Measurements from ENCODE around the gene STT3B.

STT3B gene

DNA sequence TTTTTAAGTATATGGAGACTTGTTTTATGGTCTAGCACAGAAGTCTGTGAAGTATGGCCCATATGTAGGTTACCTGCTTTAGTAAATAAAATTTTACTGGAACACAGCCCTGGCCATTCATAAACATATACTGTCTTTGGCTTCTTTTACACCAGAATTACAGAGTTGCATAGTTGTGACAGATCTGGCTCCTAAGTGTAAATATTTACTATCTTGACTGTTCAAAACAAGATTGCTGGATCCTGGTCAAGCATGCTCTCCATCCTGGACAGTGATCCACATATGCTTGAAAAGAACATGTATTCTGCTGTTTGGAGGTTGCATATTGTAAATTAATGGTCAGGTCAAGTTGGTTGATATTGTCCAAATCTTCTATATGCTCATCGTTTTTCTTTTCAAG, 57.9 kb downstream of the STT3B start (continued):
- no peak for TF ChIP-seq HIC1 (tag by site-specific recombination; IDR thresholded peaks at IDR 0.05)
- TF ChIP-seq ZNF366 (tag by site-specific recombination; conservative IDR thresholded peaks at IDR 0.05) = no peak
- no peak for TF ChIP-seq ZNF654 (tag by site-specific recombination; IDR thresholded peaks at IDR 0.05; ENCODE audit: low read depth)
- no peak for TF ChIP-seq ZNF2 (tag by site-specific recombination; IDR thresholded peaks at IDR 0.05)
- TF ChIP-seq SALL2 (tag by site-specific recombination; IDR thresholded peaks at IDR 0.05; ENCODE audit: borderline replicate concordance) = no peak
- no peak for TF ChIP-seq ZNF624 (tag by site-specific recombination; IDR thresholded peaks at IDR 0.05)
- no peak for TF ChIP-seq ZNF426 (tag by site-specific recombination; IDR thresholded peaks at IDR 0.05)
- TF ChIP-seq HOXA7 (CRISPR knock-in tag; IDR thresholded peaks at IDR 0.05; ENCODE audit: borderline replicate concordance) = no peak
- TF ChIP-seq, protein P1, sequence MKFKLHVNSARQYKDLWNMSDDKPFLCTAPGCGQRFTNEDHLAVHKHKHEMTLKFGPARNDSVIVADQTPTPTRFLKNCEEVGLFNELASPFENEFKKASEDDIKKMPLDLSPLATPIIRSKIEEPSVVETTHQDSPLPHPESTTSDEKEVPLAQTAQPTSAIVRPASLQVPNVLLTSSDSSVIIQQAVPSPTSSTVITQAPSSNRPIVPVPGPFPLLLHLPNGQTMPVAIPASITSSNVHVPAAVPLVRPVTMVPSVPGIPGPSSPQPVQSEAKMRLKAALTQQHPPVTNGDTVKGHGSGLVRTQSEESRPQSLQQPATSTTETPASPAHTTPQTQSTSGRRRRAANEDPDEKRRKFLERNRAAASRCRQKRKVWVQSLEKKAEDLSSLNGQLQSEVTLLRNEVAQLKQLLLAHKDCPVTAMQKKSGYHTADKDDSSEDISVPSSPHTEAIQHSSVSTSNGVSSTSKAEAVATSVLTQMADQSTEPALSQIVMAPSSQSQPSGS (tag by site-specific recombination; IDR thresholded peaks at IDR 0.05; ENCODE audit: low read depth) = no peak

GRCh38 chr3:31592764-31593163, 60.0 kb downstream of the STT3B start:
- H3K4me1 ChIP-seq (ENCODE audit: control insufficient read depth, insufficient read depth, low read length) = no peaks in the 10 kb centered on the region
- CTCF ChIA-PET = no interaction called here
- H3K36me3 ChIP-seq (ENCODE audit: control insufficient read depth in 2 of 2, insufficient read depth in 1 of 2, low read length in 2 of 2) = peaks cover 0 to 14% of the 10 kb centered on the region in 2 experiments; a peak in 1 of 3 replicates
- H3K4me3 ChIP-seq (ENCODE audit: low read depth, low read length) = no peak overlapping the region
- POLR2A ChIA-PET = no interaction called here
- TF ChIP-seq, protein P2, sequence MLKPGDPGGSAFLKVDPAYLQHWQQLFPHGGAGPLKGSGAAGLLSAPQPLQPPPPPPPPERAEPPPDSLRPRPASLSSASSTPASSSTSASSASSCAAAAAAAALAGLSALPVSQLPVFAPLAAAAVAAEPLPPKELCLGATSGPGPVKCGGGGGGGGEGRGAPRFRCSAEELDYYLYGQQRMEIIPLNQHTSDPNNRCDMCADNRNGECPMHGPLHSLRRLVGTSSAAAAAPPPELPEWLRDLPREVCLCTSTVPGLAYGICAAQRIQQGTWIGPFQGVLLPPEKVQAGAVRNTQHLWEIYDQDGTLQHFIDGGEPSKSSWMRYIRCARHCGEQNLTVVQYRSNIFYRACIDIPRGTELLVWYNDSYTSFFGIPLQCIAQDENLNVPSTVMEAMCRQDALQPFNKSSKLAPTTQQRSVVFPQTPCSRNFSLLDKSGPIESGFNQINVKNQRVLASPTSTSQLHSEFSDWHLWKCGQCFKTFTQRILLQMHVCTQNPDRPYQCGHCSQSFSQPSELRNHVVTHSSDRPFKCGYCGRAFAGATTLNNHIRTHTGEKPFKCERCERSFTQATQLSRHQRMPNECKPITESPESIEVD (tag by site-specific recombination; IDR thresholded peaks at IDR 0.05) = no peak
- no peak for TF ChIP-seq ZNF560 (tag by site-specific recombination; IDR thresholded peaks at IDR 0.05; ENCODE audit: borderline replicate concordance)
- TF ChIP-seq GLI2 (tag by site-specific recombination; IDR thresholded peaks at IDR 0.05; ENCODE audit: borderline replicate concordance, low read depth) = no peak
- no peak for TF ChIP-seq ZIC2 (tag by site-specific recombination; IDR thresholded peaks at IDR 0.05)
- no peak for TF ChIP-seq ZNF623 (tag by site-specific recombination; IDR thresholded peaks at IDR 0.05)
- TF ChIP-seq ZNF16 (tag by site-specific recombination; IDR thresholded peaks at IDR 0.05; ENCODE audit: low read depth) = no peak
- no peak for TF ChIP-seq ZNF302 (tag by site-specific recombination; IDR thresholded peaks at IDR 0.05; ENCODE audit: low read depth)
- TF ChIP-seq KLF9 (tag by site-specific recombination; IDR thresholded peaks at IDR 0.05; ENCODE audit: low read depth) = no peak
- no peak for TF ChIP-seq ZNF391 (tag by site-specific recombination; IDR thresholded peaks at IDR 0.05; ENCODE audit: borderline replicate concordance, low read depth)
- TF ChIP-seq, protein P3, sequence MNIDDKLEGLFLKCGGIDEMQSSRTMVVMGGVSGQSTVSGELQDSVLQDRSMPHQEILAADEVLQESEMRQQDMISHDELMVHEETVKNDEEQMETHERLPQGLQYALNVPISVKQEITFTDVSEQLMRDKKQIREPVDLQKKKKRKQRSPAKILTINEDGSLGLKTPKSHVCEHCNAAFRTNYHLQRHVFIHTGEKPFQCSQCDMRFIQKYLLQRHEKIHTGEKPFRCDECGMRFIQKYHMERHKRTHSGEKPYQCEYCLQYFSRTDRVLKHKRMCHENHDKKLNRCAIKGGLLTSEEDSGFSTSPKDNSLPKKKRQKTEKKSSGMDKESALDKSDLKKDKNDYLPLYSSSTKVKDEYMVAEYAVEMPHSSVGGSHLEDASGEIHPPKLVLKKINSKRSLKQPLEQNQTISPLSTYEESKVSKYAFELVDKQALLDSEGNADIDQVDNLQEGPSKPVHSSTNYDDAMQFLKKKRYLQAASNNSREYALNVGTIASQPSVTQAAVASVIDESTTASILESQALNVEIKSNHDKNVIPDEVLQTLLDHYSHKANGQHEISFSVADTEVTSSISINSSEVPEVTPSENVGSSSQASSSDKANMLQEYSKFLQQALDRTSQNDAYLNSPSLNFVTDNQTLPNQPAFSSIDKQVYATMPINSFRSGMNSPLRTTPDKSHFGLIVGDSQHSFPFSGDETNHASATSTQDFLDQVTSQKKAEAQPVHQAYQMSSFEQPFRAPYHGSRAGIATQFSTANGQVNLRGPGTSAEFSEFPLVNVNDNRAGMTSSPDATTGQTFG (tag by site-specific recombination; IDR thresholded peaks at IDR 0.05; ENCODE audit: borderline replicate concordance) = no peak
- TF ChIP-seq ZNF26 (tag by site-specific recombination; IDR thresholded peaks at IDR 0.05) = no peak
- TF ChIP-seq ZNF843 (tag by site-specific recombination; IDR thresholded peaks at IDR 0.05) = no peak
- TF ChIP-seq ZNF335 (tag by site-specific recombination; conservative IDR thresholded peaks at IDR 0.05) = no peak
- TF ChIP-seq ZNF558 (tag by site-specific recombination; IDR thresholded peaks at IDR 0.05) = no peak
- no peaks in the 10 kb centered on the region for H3K9me3 ChIP-seq (ENCODE audit: control insufficient read depth, insufficient read depth, low read depth, low read length)
- no peak overlapping the region for H3K27ac ChIP-seq (ENCODE audit: extremely low read depth, low read depth, low read length)

All from HEK293 (cell line).